NCI-H82 (cell line): ENCODE data around the gene ZNF512B.
"Not testable (repeated sequence)": the region's sequence is repeated elsewhere in the genome, so short reads cannot be mapped to it uniquely, and the experiment has no call there.

ENCODE experiments used
- DNase-seq: peaks from one replicate; lab custom pipeline; 2025; lab: John Stamatoyannopoulos, UW

ZNF512B gene

DNA sequence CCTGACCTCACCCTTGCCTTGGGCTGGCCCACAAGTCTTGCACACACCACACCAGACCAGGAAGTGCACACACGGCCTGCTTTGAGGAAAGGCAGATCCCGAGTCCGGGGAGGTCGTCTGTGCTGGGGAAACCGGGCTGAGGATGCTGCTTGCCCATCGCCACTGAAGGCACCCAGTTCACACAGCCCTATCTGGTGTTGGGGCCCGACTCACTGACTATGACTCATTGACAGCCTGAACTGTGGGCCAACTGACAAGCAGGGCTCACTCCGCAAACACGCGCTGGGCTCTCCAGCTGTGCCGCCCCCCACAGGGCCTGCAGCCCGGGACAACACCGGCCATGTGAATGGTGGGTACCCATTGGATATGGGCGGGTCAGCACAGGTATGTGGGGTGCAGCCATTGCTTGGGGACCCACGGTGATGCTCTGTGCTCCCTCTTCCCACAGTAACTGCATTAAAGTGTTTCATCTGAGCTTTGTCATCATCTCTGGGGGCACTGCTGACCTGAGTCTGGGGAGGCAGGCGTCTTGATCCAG, 8.1 kb upstream of the ZNF512B start:
- DNase-seq: no peak

GRCh38 chr20:63976980-63977738, 7.4 kb upstream of the ZNF512B start:
- DNase-seq: no peak

GRCh38 chr20:63976511-63976910, 6.8 kb upstream of the ZNF512B start:
- DNase-seq: not testable (repeated sequence)

GRCh38 chr20:63974402-63975200, 4.9 kb upstream of the ZNF512B start:
- no peak for DNase-seq

DNA sequence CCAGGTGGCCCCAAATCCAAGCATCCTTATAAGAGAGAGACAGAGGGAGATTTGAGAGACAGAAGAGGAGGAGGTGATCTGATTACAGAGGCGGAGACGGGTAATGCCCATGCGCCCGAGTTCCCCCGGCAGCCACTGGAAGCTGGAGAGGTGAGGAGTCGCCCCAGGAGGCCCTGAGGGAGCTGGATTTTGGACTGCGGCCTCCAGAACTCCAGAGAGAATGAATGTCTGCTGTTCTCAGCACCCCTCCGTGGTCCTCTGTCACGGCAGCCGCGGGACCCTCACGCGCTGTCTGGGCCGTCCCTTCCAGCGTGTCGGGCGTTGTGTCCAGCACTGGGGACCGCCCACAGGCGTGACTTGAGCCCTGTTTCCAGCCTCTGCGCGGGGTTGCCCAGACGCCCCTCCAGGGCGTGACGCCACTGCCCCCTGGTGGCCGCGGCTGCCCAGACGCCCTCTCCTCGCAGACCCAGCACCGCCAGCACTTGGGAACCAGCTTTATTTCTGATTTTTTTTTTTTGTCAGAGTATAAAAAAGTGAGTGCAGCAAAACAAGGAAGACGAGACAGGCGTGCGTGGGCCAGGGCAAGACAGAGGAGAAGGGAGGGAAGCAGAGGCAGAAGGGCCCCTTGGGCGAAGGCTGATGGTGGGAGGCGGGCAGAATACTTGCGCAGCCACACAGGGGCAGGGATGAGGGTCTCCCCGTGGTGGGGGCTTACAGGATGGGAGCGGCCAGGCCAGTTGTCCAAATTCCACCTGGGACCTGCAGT, 4.1 kb upstream of the ZNF512B start:
- DNase-seq: peak; percentile 98

DNA sequence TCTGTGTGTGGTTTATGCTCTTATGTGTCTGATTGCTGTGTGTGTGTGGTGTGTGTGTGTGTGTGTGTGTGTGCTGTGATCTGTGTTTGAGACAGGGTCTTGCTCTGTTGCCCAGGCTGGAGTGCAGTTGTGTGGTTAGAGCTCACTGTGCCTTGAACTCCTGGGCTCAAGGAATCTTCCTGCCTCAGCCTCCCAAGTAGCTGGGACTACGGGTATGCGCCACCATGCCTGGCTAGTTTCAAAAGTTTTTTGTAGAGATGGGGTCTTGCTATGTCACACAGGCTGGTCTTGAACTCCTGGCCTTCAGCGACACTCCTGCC, 3.4 kb upstream of the ZNF512B start:
- no peak for DNase-seq

- no peak for DNase-seq
Measured at GRCh38 chr20:63972312-63973159, 2.8 kb upstream of the ZNF512B start.

DNA sequence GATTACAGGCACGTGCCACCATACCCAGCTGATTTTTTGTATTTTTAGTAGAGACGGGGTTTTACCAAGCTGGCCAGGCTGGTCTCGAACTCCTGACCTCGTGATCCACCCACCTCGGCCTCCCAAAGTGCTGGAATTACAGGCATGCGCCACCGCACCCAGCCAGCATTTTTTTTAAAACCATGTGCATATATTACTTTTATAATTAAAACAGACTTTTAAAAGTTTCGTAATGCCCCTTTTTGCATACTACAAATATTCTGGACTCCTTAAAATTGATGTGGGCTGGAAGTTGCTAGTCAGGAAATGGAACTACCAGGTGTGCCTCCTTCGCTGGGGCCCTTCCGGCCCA, 2.2 kb upstream of the ZNF512B start:
- not testable (repeated sequence) for DNase-seq

- DNase-seq: no peak
Measured at GRCh38 chr20:63970714-63971431, 1.1 kb upstream of the ZNF512B start.

DNA sequence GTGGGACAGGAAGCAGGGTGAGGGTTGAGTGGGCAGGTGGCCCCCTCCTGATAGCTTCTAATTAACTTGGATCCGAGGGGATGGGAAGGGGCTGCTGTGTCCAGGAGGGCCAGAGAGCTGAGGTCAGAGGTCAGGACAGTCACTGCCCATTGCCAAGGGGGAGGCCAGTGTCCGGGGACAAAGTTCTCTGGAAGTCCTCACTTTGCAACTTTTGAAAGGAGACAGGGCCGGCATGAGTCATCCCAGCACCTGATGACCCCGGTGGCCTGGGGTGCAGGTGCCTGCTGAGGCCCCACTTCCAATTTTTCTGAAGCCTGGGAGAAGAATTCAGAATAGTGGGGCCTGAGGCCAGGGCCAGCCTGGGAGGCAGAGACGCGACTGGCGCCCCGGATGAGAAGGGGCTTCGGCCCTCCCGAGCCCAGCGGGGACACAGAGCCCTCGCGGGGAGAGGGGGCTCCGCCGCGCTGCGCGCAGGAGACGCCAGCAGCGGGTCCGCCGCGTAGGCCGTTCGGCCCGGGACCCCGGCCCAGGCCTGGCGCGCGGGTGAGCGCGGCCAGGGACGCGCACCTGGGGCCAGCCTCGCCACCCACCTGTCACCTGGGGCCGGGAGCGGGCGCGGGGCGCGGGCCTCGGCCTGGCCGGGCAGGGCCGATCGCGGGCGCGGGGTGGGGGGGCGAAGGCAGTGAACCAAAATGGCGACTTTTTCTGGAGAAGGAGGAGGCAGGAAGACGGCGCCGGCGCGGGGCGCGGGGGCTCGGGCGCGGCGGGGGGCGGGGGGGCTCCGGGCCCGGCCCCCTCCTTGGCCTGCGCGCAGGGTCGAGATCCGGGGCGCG, 586 bp downstream of the ZNF512B start:
- DNase-seq: no peak

- DNase-seq: no peak
Measured at GRCh38 chr20:63968136-63968927, 1.4 kb downstream of the ZNF512B start.

DNA sequence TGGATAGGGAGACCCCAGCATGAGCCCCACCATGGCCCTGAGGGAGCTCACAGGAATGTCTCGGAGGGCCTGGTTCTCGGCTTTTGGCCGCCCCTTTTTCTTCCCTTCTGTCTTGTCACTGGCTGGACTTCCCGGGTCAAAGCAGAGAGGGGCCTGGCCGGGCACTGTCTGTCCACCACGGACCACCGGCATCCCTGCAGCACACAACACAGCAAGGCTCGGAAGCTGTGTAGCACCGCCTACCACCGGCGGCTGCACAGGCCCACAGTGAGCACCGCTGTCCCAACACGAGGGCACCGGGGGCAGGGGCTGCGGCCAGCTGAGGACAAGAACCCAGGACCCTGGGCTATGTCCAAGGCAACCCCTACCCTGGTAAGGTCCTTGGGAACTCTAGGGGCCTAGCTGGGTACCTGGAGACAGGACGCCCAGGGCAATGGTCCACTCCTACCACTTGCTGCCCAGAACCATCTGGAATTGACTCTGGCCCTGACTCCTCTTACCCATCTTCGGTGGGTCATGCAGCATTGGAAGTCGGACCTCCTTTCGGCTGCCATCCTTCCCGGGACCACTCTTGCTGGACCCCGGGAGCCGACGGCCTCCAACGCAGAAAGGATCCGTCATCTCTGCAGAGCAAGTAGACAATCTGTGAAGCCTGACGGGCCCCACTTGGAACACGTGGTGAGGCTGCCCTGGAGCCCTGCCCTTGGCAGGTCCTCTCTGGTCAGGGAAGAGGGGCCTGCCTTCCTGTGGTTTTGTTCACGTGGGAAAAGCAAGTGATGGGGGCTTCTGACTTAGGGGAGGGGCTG, 2.2 kb downstream of the ZNF512B start:
- no peak for DNase-seq

DNA sequence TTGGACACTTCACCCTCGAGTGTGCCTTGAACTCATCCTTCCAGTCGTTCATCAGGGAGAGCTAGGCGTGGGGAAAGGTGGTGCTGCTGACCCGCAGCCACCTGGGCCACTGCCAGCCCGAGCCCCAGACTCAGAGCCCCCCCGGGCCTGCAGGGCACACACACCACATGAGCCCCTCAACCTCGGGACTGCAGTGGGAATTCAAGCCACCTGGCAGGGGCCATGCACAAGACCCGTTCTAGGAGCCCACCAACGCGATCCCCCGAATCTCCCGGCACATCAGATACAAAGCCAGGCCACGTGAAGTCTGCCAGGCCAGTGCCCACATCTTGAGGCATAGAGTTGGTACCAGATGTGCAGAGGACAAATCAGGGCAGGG, 2.8 kb downstream of the ZNF512B start:
- DNase-seq: no peak

DNA sequence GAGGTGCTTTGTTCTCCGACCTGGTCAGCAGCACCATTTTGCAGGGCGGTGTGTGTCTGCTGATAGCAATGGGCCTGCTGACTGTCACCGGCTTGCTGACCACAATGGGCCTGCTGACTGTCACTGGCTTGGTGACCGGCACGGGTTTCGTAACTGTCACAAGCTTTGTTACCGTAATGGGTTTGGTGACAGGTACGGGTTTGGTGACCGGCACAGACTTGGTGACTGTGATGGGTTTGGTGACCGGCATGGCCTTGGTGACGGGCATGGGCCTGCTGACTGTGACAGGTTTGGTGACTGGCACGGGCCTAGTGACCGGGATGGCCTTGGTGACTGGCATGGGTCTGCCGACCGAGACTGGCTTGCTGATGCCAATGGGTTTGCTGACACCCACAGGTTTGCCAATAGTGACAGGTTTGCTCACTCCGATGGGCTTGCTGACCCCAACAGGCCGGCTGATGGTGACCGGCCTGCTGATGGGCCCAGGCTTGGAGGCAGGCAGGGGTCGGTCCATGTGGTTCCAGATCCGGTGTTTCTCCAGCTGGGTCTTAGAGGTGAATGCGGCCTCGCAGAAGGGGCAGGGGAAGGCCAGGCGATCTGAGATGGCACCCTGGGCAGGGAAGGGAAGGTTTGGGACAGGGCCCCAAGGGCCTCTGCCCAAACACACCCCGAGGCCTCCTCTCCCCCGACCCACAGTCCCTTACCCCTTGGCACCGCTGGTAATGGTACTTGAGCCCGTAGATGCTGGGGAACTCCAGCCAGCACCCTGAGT, 3.4 kb downstream of the ZNF512B start:
- DNase-seq: no peak

- DNase-seq: no peak
Measured at GRCh38 chr20:63964412-63964811, 5.3 kb downstream of the ZNF512B start.

- DNase-seq: no peak
Measured at GRCh38 chr20:63963784-63964301, 5.9 kb downstream of the ZNF512B start.

GRCh38 chr20:63963348-63963741, 6.4 kb downstream of the ZNF512B start:
- DNase-seq: no peak
